T-helper 2 cell treated with Interferon-gamma antibody and Interleukin-4, amounts not matched to agents 100 ng/mL and 5 ng/mL, for 36 hours (primary cell): Measurements from ENCODE around the gene VN1R5. TPM values are rescaled to one million over a fixed set of nuclear protein-coding genes. Genes with fewer than 3 reads are reported as not detected.
"Not testable (repeated sequence)": the region's sequence is repeated elsewhere in the genome, so short reads cannot be mapped to it uniquely, and the experiment has no call there.

ENCODE experiments used
- intact Hi-C: fragments of 100-400 bp; cut with micrococcal nuclease; formaldehyde crosslinking; loops from one replicate; pipeline ENCODE4 v1.15.1; 2023
- total RNA-seq: library from RNA; stranded (reverse); gene quantifications from 2 replicates; pipeline ENCODE4 v1.2.3, GENCODE V29; 2022

VN1R5 gene
- not detected in 2 replicates for total RNA-seq

DNA sequence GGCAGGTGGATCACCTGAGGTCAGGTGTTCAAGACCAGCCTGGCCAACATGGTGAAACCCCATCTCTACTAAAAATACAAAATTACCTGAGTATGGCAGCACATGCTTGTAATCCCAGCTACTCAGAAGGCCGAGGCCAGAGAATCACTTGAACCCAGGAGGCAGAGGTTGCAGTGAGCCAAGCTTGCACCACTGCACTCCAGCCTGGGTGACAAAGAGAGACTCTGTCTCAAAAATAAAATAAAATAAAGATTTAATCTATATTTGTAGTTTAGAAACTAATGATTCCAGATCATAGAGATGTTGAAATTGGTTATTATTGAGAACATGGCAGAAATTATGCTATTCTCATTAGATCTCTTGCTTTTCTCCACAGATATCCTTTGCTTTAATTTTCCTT is at the start of gene VN1R5:
TSS of gene VN1R5 (plus strand) at position 301 of the 400 bp plus-strand sequence.
- intact Hi-C loops = not testable (repeated sequence)

DNA sequence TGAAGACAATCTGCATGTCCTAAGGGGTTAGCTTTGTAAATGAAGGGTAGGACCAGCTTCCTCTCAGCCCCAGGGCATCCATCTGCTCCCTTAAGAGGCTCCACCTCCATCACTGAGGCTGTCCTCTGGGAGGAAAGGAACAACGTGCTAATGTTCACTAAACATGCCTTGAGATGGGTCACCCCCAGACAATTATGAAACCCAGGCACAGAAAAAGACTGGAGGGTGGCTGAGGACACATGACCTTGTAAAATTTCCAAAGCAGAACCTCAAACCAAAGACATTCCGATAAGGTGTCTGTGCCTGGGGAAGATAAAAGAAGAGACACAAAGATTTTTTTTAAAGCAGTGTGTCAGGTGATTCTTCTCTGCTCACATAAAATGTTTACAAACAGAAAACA is 46.5 kb upstream of the VN1R5 start:
- intact Hi-C loops = no loop called here

DNA sequence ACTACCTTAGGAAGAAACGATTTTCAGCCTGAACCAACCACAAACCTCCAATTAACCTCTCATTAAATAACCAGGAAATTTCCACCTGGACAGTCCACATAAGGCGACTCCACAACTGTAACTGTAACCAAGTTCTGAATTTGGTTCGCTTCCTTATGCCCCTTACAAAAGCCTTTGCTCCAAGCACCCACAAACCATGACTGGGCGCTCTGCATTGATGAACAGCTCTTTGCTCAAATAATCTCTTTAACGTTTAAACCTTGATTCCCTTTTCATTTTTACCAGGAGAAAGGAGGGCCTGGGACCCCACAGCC is 45.9 kb upstream of the VN1R5 start:
- intact Hi-C loops = loop anchor here (1.0 to 10.0 kb wide), 7 partner anchors 37 to 278 kb away; partner anchors contain the start of genes ZNF124, ZNF496, ZNF669 and ZNF670

DNA sequence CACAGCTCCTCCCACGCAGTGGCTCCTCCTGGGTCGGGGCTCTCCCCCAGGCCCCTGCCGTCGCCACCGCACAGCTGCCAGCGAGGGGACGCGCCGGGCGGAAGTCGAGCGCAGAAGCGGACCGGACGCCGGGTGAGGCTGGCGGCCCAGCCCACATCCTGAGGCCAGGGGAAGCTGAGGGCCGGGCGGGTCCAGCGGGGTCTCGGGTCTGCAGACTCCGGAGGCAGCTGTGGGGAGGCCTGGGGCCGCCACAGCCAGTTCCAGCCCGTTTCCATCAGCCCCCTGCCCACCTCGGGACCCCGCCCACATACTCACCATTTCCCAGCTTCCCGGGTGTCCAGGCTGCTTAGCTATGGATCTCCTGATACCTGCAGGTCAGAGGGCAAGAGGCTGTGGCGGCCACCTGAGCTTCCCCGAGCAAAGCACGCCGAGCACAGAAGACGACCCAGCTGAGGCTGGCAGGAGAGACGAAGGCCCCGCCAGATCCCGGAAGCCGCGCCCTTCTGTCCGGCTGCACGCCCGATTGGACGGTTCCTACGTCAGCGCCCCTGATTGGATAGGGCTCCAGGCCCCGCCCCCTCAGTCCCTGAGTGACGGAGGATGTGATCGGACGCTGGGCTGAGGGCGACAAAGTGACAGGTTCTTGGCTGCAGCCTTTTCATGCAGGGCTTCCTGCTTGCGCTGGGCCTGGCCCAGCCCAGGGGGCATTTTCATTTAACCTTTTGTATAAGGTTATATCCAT is 45.3 kb upstream of the VN1R5 start:
- intact Hi-C loops = loop anchor here (1.0 to 10.0 kb wide), 7 partner anchors 38 to 278 kb away; partner anchors contain the start of genes ZNF124, ZNF496, ZNF669 and ZNF670

DNA sequence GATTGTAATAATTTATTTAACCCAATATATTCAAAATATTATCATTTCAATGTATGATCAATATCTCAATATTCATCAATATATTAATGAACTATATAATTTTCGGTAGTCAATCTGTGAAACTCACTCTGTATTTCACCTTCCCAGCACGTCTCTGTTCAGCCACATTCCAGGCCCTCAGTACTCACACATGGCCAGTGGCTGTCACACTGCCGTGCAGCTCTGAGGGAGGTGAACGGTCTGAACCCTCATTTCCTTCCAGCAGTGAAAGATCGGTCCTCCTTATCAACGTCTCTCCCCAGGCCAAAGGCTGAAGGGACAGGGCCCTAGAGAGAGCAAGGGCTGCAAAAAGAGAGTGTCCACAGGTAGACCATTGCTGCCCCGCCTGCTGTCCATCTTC is 44.5 kb upstream of the VN1R5 start:
- intact Hi-C loops = loop anchor here (2.0 to 10.0 kb wide), 4 partner anchors 39 to 193 kb away; partner anchors contain the start of genes ZNF124 and ZNF670

DNA sequence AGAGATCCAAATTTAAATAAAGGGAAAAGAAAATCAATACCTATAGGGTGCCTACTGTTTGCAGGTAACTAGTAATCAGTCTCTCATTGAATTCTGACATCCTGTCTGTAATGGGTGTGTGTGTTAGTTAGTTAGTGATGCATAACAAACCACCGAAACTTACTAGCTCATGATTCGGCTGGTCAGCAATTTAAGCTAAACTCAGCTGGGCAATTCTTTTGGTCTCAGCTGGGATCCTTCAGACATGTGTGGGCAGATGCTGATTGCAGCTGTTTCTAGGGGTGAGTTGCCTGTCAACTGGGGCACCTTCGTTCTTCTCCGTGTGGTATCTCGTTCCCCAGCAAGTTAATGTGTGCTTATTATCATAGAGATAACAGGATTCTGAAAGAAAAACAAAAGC is 43.9 kb upstream of the VN1R5 start:
- intact Hi-C loops = loop anchor here (5.0 to 10.0 kb wide), 2 partner anchors 135 to 193 kb away; partner anchors contain the start of gene ZNF670

DNA sequence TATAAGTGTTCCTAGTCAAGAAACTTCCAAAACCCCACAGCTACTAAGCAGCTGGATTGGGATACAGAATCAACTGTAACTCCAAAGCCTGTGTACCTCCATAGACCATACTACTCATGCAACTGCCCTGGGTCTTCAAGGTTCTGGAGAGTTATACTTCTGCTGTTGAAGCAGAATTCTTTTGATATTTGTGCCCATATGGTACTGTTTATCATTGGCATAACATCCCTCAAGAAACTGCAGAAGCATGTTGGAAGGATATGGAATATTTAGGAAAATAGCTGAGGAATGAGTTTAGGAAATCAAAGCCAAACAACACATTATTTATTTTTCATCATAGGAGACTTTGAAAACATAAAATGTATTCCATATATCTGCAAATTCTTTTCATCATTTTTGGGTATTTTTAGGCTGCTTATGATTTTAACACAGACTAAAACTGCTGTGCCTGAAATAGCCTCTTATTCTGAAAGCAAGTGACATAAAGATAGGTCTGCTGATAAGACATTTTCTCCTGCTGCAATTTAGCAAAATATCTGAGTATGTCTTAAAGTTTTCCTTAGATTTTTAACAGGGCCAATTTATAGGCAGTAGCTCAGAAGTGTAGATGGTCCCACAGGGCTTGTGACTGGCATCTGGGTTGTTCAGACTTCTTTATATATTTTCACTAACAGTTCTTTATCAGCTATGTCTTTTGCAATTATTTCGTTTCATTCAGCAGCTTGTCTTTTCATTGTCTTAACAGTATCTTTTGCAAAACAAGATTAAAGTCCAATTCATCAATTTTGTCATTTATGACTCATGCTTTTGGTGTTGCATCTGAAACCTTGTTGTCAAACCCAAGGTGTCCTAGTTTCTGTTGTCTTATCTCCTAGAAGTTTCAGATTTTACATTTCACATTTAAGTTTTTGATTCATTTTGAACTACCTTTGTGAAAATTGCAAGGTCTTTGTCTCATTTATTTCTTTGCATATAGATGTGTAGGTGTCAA is 43.0 kb upstream of the VN1R5 start:
- intact Hi-C loops = loop anchor here (5.0 to 10.0 kb wide), 2 partner anchors 136 to 192 kb away; partner anchors contain the start of gene ZNF670

DNA sequence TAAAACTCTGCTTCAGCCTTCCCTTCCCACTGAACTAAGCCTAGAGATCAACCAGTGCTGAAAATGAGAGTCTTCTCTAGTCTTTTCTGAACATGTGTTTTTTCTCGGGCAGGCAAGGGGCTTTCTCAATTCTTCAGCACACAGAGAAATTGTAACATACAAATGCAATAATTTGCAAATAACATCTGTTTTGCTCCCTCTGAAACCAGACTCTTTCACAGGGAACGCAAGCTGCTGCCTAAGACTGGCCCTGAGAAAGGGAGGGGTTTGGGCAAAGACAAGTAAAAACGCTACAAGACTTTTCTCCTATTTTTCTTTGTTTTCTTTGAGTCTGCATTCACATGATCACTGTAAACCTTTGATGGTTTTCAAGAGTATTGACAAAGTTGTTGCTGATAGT is 39.6 kb upstream of the VN1R5 start:
- intact Hi-C loops = loop anchor here (10.0 kb wide), 1 partner anchor 189 kb away; no protein-coding TSS in a partner anchor

DNA sequence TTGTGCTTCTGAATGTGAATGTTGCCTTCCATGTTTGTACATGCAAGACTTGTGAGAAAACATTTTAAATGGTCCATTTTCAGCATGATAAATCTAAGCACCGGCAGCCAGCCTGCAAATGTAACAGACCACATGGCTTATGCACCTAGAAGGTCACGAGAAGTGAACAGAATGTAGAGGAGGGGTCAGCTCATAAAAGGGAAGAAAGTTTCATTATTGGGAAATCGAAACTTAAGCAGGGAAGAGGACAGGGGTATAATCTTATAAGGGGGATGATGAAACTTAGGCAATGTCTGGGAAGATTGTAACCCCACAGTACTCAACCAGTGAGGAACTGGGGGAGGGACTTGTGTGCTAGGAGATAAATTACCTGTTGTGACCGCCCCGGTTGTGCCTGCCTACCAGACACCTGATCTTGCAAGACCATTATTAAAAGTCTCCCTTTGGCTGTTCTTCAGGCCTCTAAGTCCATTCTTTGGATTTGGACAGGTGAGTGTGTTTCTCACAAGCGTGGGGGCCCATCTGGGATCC is 37.7 kb upstream of the VN1R5 start:
- intact Hi-C loops = loop anchor here (10.0 kb wide), 1 partner anchor 187 kb away; no protein-coding TSS in a partner anchor

DNA sequence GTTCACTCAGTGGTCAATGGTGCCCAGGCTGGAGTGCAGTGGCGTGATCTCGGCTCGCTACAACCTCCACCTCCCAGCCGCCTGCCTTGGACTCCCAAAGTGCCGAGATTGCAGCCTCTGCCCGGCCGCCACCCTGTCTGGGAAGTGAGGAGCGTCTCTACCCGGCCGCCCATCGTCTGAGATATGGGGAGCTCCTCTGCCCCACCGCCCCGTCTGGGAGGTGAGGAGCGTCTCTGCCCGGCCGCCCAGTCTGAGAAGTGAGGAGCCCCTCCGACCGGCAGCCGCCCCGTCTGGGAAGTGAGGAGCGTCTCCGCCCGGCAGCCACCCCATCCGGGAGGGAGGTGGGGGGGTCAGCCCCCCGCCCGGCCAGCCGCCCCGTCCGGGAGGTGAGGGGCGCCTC is 35.6 kb upstream of the VN1R5 start:
- intact Hi-C loops = not testable (repeated sequence)

DNA sequence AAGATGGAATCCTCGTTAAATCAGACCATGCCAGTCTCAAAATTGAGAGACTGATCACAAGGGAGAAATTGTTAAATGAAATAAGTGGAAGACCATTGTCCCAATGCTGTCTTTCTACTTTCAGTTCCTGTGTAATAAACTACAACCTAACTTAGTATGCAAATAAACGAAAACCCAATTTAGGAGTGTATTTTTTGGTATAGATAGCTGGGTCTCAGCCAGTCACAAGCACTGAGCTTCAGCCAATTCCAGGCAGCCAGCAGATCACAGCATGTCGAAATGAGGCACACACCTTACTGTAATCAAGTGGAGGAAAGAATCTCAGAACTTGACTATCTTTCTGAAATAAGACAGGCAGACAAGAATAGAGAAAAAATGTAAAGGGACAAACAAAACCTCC is 33.0 kb upstream of the VN1R5 start:
- intact Hi-C loops = no loop called here

DNA sequence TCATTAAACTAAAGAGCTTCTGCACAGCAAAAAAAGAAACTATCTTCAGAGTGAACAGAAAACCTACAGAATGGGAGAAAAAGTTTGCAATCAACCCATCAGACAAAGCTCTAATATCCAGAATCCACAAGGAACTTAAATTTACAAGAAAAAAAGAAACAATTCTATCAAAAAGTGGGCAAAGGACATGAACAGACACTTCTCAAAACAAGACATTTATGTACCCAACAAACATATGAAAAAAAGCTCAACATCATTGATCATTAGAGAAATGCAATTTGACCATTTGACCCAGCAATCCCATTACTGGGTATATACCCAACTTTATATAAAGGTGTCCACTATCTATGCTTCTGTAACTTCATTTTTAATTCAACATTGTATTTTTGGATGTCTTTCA is 31.1 kb upstream of the VN1R5 start:
- intact Hi-C loops = no loop called here

DNA sequence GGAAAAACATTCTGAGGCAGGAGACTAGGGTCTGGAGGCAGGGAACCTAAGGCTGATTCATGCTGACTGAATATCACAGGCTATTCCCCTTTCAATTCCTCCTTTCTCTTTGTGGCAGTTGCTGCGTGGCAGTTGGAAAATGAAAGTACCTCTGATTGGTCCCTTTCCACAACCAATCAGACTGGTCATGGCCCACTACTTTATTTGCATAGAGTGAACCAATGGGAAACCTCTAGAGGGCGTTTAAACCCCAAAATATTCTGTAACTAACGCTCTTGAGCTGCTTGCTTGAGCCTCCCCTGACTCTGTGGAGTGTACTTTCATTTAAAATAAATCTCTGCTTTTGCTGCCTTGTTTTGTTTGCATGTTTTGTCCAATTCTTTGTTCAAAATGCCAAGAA is 27.7 kb upstream of the VN1R5 start:
- intact Hi-C loops = no loop called here

DNA sequence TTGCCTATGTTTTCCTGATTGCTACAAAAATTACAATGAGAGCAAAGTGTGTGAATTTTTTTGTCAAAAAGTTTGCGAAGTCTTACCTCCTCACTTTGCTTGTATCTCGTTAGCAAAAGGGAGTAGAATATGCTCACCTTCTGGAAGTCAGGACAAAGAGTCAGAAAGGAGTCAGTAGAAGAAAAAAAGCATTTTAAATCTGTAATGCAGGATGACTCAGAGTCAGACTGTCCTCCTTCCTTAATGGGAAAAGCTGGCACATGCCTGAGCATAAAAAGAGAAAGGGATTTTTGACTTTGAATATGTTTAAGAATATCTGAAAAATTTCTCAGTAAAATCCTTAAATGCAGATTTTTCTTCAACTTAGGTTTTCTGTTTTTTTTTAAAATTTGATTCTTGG is 14.2 kb upstream of the VN1R5 start:
- intact Hi-C loops = no loop called here

DNA sequence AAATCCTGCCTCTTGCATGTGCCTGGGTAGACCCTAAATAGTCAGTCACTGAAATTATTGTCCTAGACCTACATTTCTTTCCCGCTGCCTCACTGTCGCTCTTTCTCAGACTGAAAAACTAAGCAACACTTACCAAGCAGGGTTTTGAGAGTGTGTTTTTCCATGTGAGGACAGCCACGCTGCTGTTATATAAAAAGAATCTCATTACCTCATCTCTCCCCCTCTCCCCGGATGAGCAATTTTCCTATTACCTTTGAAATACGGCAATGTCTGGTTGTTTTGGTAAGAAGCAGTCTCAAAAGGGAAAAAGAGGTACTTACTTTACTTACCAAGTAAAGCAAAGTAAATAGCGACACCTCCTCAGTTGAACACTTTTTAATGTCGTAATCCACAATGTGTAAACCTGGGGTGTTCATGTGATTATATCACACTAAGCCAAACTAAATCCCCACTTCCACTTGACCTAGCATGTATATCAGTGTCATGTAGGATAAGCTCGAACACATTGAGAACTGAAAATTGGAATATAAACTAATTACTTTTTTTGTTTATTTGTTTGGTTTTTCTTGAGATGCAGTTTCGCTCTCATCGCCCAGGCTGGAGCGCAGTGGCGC is 12.2 kb upstream of the VN1R5 start:
- intact Hi-C loops = no loop called here

DNA sequence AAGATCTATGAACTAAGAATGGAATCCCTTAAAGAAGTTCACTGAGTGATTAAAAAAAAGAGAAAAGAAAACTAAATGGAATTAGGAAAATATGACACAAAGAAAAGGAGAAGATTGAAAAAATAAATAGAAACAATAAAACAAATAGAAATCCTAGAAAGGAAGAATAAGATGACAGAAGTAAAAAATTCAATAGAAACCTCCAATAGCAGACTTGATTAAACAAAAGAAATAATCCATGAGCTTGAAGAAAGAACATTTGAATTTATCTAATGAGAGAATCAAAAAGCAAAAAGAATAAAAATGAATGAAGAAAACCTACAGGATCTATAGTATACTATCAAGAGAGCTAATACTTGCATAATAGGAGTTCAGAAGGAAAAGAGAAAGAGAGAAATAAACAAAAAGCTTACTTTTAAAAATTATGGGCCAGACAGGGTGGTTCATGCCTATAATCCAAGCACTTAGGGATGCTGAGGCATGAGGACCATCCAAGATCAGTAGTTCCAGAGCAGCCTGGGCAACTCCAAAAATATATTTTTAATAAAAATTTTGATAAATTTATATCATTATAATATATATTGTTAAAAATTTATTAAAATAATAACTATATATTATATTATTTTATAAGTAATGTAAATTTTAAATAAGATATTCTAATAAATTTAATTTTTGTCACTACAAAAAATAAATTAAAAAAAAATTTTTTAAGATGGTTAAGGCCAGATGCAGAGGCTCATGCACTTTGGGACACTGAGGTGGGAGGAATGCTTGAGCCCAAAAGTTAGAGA is 9.4 kb upstream of the VN1R5 start:
- intact Hi-C loops = no loop called here

DNA sequence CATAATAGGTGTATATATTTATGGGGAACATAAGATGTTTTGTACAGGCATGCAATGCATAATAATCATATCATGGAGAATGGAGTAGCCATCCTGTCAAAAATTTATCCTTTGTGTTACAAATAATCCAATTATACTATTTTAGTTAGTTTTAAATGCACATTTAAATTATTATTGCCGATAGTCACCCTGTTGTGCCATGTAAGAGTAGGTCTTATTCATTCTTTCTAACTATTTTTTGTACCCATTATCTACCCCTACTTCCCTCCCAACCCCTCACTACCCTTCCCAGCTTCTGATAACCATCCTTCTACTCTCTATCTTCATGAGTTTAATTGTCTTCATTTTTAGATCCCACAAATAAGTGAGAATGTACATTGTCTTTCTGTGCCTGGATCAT is 8.3 kb upstream of the VN1R5 start:
- intact Hi-C loops = no loop called here

DNA sequence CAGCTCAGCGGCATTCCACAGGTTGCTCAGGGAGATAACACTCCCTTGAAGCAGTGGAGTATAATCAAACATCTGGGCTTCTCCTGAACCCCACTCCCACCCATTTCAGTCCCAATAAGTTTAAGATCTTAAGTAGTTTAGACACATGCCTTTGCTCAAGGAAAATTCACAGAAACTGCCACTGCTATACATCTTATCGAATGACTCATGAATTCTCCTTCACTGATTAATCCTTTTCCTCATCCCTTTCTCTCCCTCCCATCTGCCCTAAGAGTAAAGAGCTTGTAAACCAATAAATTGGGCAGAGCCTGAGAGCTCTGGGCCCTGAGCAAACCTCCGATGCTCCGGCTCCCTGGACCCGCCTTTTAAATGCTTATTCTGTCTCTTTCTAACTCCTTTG is 10.2 kb downstream of the VN1R5 start:
- intact Hi-C loops = no loop called here

DNA sequence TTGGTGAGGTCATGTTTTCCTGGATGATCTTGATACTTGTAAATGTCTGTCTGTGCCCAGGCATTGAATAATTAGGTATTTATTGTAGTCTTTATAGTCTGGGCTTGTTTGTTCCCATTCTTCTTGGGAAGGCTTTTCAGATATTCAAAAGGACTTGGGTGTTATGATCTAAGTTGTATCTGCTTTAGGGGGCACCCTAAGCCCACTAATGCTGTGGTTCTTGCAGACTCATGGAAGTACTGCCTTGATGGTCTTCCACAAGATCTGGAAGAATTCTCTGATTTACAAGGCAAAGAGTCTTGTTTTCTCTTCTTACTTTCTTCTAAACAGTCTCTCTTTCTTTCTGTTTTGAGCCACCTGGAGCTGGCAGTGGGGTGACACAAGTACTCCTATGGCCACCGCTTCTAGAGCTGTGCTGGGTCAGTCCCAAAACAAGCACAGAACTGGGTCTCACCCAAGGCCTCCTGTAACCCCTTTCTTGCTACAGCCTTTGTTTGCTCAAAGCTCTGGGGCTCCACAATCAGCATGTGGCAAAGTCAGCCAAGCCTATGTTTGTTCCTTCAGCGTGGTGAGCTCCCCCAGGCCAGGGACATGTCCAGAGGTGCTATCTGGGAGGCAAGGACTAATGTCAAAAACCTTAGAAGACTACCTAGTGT is 12.6 kb downstream of the VN1R5 start:
- intact Hi-C loops = no loop called here

DNA sequence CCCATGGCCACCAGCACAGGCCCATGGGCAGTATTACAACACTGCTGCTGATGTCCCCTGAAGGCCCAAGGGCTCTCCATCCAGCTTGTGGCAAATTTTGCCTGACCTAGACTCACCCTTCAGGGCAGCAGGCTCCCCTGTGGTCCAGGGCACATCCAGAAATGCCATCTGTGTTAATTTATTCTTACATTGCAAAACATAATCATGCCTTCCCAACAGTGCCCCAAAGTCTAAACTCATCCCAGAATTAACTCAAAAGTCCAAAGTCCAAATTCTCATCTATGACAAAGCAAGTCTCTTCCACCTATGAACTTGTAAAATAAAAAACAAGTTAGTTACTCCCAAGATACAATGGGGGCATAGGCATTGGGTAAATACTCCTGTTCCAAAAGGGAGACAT is 13.3 kb downstream of the VN1R5 start:
- intact Hi-C loops = no loop called here
